ENCODE results near the gene KBTBD2. TPM values are rescaled to one million over a fixed set of nuclear protein-coding genes. Genes with fewer than 3 reads are reported as not detected.

The KBTBD2 gene
- total and polyA plus RNA-seq, 4 donors = 15.0 to 80.5 (median 25.6) TPM

DNA sequence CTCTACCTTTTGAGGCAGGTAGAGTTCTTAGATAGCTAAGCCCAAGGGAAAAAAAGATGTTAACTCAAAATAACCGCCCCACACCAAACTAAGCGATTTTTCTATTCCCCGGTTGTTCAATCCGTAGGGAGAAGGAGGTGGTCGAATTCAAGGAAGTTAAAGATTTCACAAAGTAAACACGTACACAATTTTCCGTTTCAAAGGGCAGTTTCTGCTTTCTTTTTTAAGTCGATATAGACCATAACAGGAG is 842 bp downstream of the KBTBD2 start:
- ATAC-seq (ENCODE audit: insufficient read depth, low FRiP score) (no peak), DNase-seq (peak in 1 of 3 donors; percentile 76)
- 0% methylated on average over 8 of the region's 8 CpGs for WGBS, 2 donors

GRCh38 chr7:32890010-32890792 is 1.4 kb downstream of the KBTBD2 start:
- DNase-seq (peak; percentile 36 to 87 (median 85)), ATAC-seq (ENCODE audit: insufficient read depth, low FRiP score) (no peak)
- peak overlapping the region; percentile 93 for H3K4me3 ChIP-seq
- peak overlapping the region; percentile 89 to 99 for H3K9ac ChIP-seq (ENCODE audit: insufficient read depth in 1 of 2, low read length in 2 of 2)
- no peaks in the 10 kb centered on the region for H3K36me3 ChIP-seq (ENCODE audit: control insufficient read depth in 4 of 4, insufficient read depth in 4 of 4, low read length in 4 of 4)
- peaks cover 2 to 40% (median 21%) of the 10 kb centered on the region in 5 donors for H3K4me1 ChIP-seq (ENCODE audit: control insufficient read depth in 5 of 5, insufficient read depth in 5 of 5, low read length in 5 of 5)
- WGBS, 2 donors = 1% methylated on average over 16 of the region's 16 CpGs
- H3K9me3 ChIP-seq (ENCODE audit: control insufficient read depth in 4 of 4, insufficient read depth in 3 of 4, low read length in 3 of 4) = no peaks in the 10 kb centered on the region
- peak overlapping the region; percentile 95 to 100 for H3K27ac ChIP-seq (ENCODE audit: low read depth in 1 of 2, low read length in 1 of 2)
- TF ChIP-seq, protein P1, sequence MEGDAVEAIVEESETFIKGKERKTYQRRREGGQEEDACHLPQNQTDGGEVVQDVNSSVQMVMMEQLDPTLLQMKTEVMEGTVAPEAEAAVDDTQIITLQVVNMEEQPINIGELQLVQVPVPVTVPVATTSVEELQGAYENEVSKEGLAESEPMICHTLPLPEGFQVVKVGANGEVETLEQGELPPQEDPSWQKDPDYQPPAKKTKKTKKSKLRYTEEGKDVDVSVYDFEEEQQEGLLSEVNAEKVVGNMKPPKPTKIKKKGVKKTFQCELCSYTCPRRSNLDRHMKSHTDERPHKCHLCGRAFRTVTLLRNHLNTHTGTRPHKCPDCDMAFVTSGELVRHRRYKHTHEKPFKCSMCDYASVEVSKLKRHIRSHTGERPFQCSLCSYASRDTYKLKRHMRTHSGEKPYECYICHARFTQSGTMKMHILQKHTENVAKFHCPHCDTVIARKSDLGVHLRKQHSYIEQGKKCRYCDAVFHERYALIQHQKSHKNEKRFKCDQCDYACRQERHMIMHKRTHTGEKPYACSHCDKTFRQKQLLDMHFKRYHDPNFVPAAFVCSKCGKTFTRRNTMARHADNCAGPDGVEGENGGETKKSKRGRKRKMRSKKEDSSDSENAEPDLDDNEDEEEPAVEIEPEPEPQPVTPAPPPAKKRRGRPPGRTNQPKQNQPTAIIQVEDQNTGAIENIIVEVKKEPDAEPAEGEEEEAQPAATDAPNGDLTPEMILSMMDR (IDR thresholded peaks at IDR 0.05; ENCODE audit: control extremely low read depth, extremely low read depth) = no peak
- H3K27me3 ChIP-seq (ENCODE audit: control insufficient read depth in 3 of 3, insufficient read depth in 3 of 3, low read length in 2 of 3) = no peaks in the 10 kb centered on the region

More for the DNA sequence above, 842 bp downstream of the KBTBD2 start:
- TF ChIP-seq, protein P1 (IDR thresholded peaks at IDR 0.05; ENCODE audit: control extremely low read depth, extremely low read depth) = no peak
- peak overlapping the region; percentile 89 to 99 for H3K9ac ChIP-seq (ENCODE audit: insufficient read depth in 1 of 2, low read length in 2 of 2)
- no peaks in the 10 kb centered on the region for H3K36me3 ChIP-seq (ENCODE audit: control insufficient read depth in 4 of 4, insufficient read depth in 4 of 4, low read length in 4 of 4)
- H3K4me1 ChIP-seq (ENCODE audit: control insufficient read depth in 5 of 5, insufficient read depth in 5 of 5, low read length in 5 of 5) = peaks cover 2 to 40% (median 21%) of the 10 kb centered on the region in 5 donors
- peak overlapping the region; percentile 93 for H3K4me3 ChIP-seq
- H3K27ac ChIP-seq (ENCODE audit: low read depth in 1 of 2, low read length in 1 of 2) = peak overlapping the region; percentile 95 to 100
- H3K27me3 ChIP-seq (ENCODE audit: control insufficient read depth in 3 of 3, insufficient read depth in 3 of 3, low read length in 2 of 3) = no peaks in the 10 kb centered on the region
- no peaks in the 10 kb centered on the region for H3K9me3 ChIP-seq (ENCODE audit: control insufficient read depth in 4 of 4, insufficient read depth in 3 of 4, low read length in 3 of 4)

GRCh38 chr7:32888505-32888904 is 3.1 kb downstream of the KBTBD2 start:
- WGBS, 2 donors = 74 to 80% methylated on average over 6 of the region's 6 CpGs
- no peak overlapping the region for H3K4me3 ChIP-seq

More at GRCh38 chr7:32888505-32888904, 3.1 kb downstream of the KBTBD2 start:
- peak overlapping the region in 1 of 2 donors; percentile 38 for H3K9ac ChIP-seq (ENCODE audit: insufficient read depth in 1 of 2, low read length in 2 of 2)
- H3K27me3 ChIP-seq (ENCODE audit: control insufficient read depth in 3 of 3, insufficient read depth in 3 of 3, low read length in 2 of 3) = no peaks in the 10 kb centered on the region
- peaks cover 2 to 34% (median 15%) of the 10 kb centered on the region in 5 donors for H3K4me1 ChIP-seq (ENCODE audit: control insufficient read depth in 5 of 5, insufficient read depth in 5 of 5, low read length in 5 of 5)
- TF ChIP-seq, protein P1 (IDR thresholded peaks at IDR 0.05; ENCODE audit: control extremely low read depth, extremely low read depth) = no peak
- H3K27ac ChIP-seq (ENCODE audit: low read depth in 1 of 2, low read length in 1 of 2) = no peak overlapping the region
- H3K36me3 ChIP-seq (ENCODE audit: control insufficient read depth in 4 of 4, insufficient read depth in 4 of 4, low read length in 4 of 4) = no peaks in the 10 kb centered on the region
- ATAC-seq (ENCODE audit: insufficient read depth, low FRiP score) = no peak
- DNase-seq = no peak
- no peaks in the 10 kb centered on the region for H3K9me3 ChIP-seq (ENCODE audit: control insufficient read depth in 4 of 4, insufficient read depth in 3 of 4, low read length in 3 of 4)
